HCT116 (cell line): ENCODE data around the gene EIF4EBP3. TPM values are rescaled to one million over a fixed set of nuclear protein-coding genes. Genes with fewer than 3 reads are reported as not detected.

Source experiments
- ATAC-seq: fragments of 200-7000 bp; cut with Tn5 transposase; 2 replicates; pipeline ENCODE4 v1.9.1; 2020; ENCODE audit warnings: mild to moderate bottlenecking, moderate library complexity
- BruUV-seq: library from RNA; stranded (reverse); fragments of 400-500 nt; replicated peaks from 2 replicates; lab custom pipeline; 2021; lab: Mats Ljungman, UMichigan
- CTCF ChIA-PET: fragments of 300-600 bp; sonication (Branson Sonifier 250); formaldehyde crosslinking; loops from one replicate; lab custom pipeline; 2021; ENCODE audit warnings: antibody characterized with exemption; lab: Charles Lee
- POLR2A ChIA-PET: fragments of 300-600, 350-600 bp; sonication (Branson Sonifier 250); formaldehyde crosslinking; loops from one replicate; lab custom pipeline; 2021; ENCODE audit warnings: antibody characterized with exemption; lab: Charles Lee
- RAD21 ChIA-PET, 2 experiments: fragments of 300-600 bp; sonication (Branson Sonifier 250); formaldehyde crosslinking; loops; one replicate each; lab custom pipeline; 2023; ENCODE audit warnings: low total read pairs in 2 of 2; ENCODE audit not compliant: uncharacterized antibody in 2 of 2, unreplicated experiment in 2 of 2, low non-redundant PET in 1 of 2; lab: Charles Lee
- DNase-seq: peaks from one replicate; pipeline ENCODE4 v3.0.0-alpha.2; 2010; ENCODE audit warnings: low read depth, low spot score
- H2AFZ ChIP-seq: fragments of 200-600 bp; shearing (Covaris generic), sonication (generic); 2 replicates; pipeline ENCODE4 v1.6.1; 2017; ENCODE audit warnings: low read depth, mixed run types, mixed read lengths, antibody characterized with exemption, low read length; ENCODE audit not compliant: poor library complexity, severe bottlenecking
- H3K27ac ChIP-seq: 2 replicates; pipeline ENCODE4 v1.5.1; 2012; ENCODE audit warnings: low read depth, low read length
- H3K27me3 ChIP-seq: fragments of 200-600 bp; sonication (generic); 2 replicates; pipeline ENCODE4 v1.6.1; 2016; ENCODE audit warnings: mixed run types, low read length, mixed read lengths; ENCODE audit not compliant: insufficient read depth
- H3K36me3 ChIP-seq, 2 experiments: fragments of 200-500 bp in 1 of 2; fragments of 200-600 bp in 1 of 2; sonication (Bioruptor generic) in 1 of 2; sonication (generic) in 1 of 2; 2 replicates each; pipeline versions ENCODE4 v1.5.1 to v1.6.1; 2014 to 2016; ENCODE audit warnings: low read length in 2 of 2, inconsistent platforms in 1 of 2, mixed read lengths in 1 of 2, mixed run types in 1 of 2; ENCODE audit not compliant: insufficient read depth in 2 of 2, control insufficient read depth in 1 of 2
- H3K4me1 ChIP-seq, 2 experiments: fragments of 200-600 bp in 1 of 2; sonication (generic) in 1 of 2; 2 replicates each; pipeline versions ENCODE4 v1.5.1 to v1.6.1; 2012 to 2017; ENCODE audit warnings: low read length in 2 of 2, inconsistent platforms in 1 of 2, mild to moderate bottlenecking in 1 of 2, mixed read lengths in 1 of 2, mixed run types in 1 of 2, moderate library complexity in 1 of 2; ENCODE audit not compliant: insufficient read depth in 2 of 2, control insufficient read depth in 1 of 2
- H3K4me2 ChIP-seq: fragments of 200-600 bp; sonication (generic); 2 replicates; pipeline ENCODE4 v1.6.1; 2017; ENCODE audit warnings: mixed run types, low read length, mixed read lengths
- H3K4me3 ChIP-seq, 2 experiments: fragments of 200-600 bp in 1 of 2; sonication (generic) in 1 of 2; replicated peaks in 1 of 2; 2 replicates each; pipeline ENCODE4 v1.5.1; 2011 to 2016; ENCODE audit warnings: low read length in 2 of 2, control low read depth in 1 of 2, low read depth in 1 of 2, mild to moderate bottlenecking in 1 of 2, mixed read lengths in 1 of 2, mixed run types in 1 of 2
- H3K79me2 ChIP-seq: fragments of 200-600 bp; sonication (generic); 2 replicates; pipeline ENCODE4 v1.6.1; 2017; ENCODE audit warnings: mild to moderate bottlenecking, mixed run types, low read length, moderate library complexity, mixed read lengths; ENCODE audit not compliant: insufficient read depth
- H3K9ac ChIP-seq: fragments of 200-600 bp; sonication (generic); 2 replicates; pipeline ENCODE4 v1.6.1; 2016; ENCODE audit warnings: low read length, mixed read lengths
- H3K9me2 ChIP-seq: fragments of 200-600 bp; sonication (generic), shearing (Covaris generic); 2 replicates; pipeline ENCODE4 v1.6.1; 2017; ENCODE audit warnings: mixed run types, mild to moderate bottlenecking, moderate library complexity; ENCODE audit not compliant: insufficient read depth
- H3K9me3 ChIP-seq, 2 experiments: fragments of 200-500 bp in 1 of 2; fragments of 200-600 bp in 1 of 2; sonication (Bioruptor generic) in 1 of 2; sonication (generic) in 1 of 2; 2 replicates each; pipeline ENCODE4 v1.6.1; 2014 to 2017; ENCODE audit warnings: low read length in 2 of 2, mixed read lengths in 2 of 2, inconsistent platforms in 1 of 2, low read depth in 1 of 2, mild to moderate bottlenecking in 1 of 2, mixed run types in 1 of 2, moderate library complexity in 1 of 2; ENCODE audit not compliant: control insufficient read depth in 1 of 2, insufficient read depth in 1 of 2
- H4K20me1 ChIP-seq: fragments of 200-600 bp; sonication (generic), shearing (Covaris generic); 2 replicates; pipeline ENCODE4 v1.6.1; 2017; ENCODE audit warnings: mixed run types, mild to moderate bottlenecking, moderate library complexity; ENCODE audit not compliant: insufficient read depth
- CEBPB ChIP-seq: IDR thresholded peaks from 2 replicates; pipeline ENCODE4 v1.6.1; 2012; ENCODE audit warnings: low read depth
- EGR1 ChIP-seq: IDR thresholded peaks from 2 replicates; pipeline ENCODE4 v1.6.1; 2012; ENCODE audit warnings: low read depth
- EZH2phosphoT487 ChIP-seq: fragments of 200-600 bp; IDR thresholded peaks from 2 replicates; pipeline ENCODE4 v1.6.1; 2018; ENCODE audit warnings: antibody characterized with exemption, borderline replicate concordance
- POLR2A ChIP-seq: IDR thresholded peaks from 2 replicates; pipeline ENCODE4 v1.7.0; 2011; ENCODE audit warnings: borderline replicate concordance; ENCODE audit not compliant: insufficient read depth, insufficient read length; ENCODE audit errors: extremely low read depth
- RAD21 ChIP-seq: IDR thresholded peaks from 2 replicates; pipeline ENCODE4 v1.6.1; 2012; ENCODE audit warnings: low read depth, mild to moderate bottlenecking
- SIN3A ChIP-seq: IDR thresholded peaks from 2 replicates; pipeline ENCODE4 v1.6.1; 2012; ENCODE audit warnings: low read depth
- SP1 ChIP-seq: IDR thresholded peaks from 2 replicates; pipeline ENCODE4 v1.6.1; 2012; ENCODE audit warnings: low read depth
- SRF ChIP-seq: IDR thresholded peaks from 2 replicates; pipeline ENCODE4 v1.6.1; 2012; ENCODE audit warnings: low read depth
- ZNF274 ChIP-seq: fragments of 200-500 bp; sonication (Bioruptor generic); IDR thresholded peaks from 2 replicates; pipeline ENCODE4 v1.6.1; 2014; ENCODE audit warnings: mild to moderate bottlenecking, low read depth, low read length, inconsistent platforms
- intact Hi-C: fragments of 100-400 bp; cut with micrococcal nuclease; formaldehyde crosslinking; loops from 2 replicates; pipeline ENCODE4 v1.10.0; 2022
- total RNA-seq: library from RNA; stranded (reverse); gene quantifications from one replicate; pipeline ENCODE4 v1.2.1, GENCODE V29; 2021; ENCODE audit not compliant: unreplicated experiment

Gene EIF4EBP3
- total RNA-seq, 1 experiment from 2014 or later: 6.0 TPM

DNA sequence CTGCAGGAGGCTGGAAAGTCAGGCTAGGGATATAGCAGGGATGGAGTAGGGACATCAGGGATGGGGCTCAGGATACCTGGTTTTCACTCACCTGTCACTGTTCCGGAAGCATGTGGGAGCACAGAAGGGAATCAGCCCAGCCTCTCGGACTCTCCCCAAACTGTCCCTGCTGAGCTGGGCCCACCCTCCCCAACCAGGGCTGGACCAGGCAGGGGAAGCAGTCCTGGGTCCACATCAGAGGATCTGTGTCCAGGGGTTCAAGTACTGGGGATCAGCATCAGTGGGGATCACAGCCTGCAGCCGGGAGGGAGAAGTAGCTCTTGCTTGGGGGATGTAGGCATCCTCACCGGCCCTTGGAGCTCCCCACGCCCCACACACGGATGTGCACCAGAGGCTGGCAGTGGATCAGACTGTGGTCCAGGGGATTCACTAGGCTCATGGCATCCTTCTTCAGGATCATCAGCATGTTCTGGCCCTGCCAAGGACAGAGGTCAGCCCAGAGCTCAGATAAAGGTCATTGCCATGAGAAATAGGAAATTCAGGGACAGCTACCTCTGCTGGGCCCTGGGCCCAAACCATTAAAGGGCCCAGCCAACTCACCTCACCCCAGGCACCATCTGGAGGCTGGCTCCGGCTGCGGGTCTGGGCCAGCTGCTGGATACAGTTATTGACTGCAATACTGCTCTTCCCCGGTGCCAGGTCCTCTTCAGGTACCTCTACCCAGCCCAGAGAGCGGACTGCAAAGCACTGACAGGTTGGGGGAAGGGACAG is 14.5 kb downstream of the EIF4EBP3 start:
- CTCF ChIA-PET: interaction anchor here (0.6 kb wide), 1 partner anchor 14 kb away, joined by 3 read pairs; no protein-coding TSS in a partner anchor
- H3K27me3 ChIP-seq: no peaks in the 10 kb centered on the region
- H3K4me3 ChIP-seq: no peak overlapping the region
- no peaks in the 10 kb centered on the region for H4K20me1 ChIP-seq
- peaks cover 11 to 28% of the 10 kb centered on the region in 2 experiments for H3K4me1 ChIP-seq
- peaks cover 0 to 5% of the 10 kb centered on the region in 2 experiments; a peak in 1 of 4 replicates for H3K36me3 ChIP-seq
- no peak overlapping the region for H2AFZ ChIP-seq
- TF ChIP-seq RAD21 (no peak), CEBPB (no peak), SP1 (no peak), POLR2A (no peak), ZNF274 (no peak), EGR1 (no peak), SIN3A (no peak), EZH2phosphoT487 (no peak)
- peaks cover 26% of the 10 kb centered on the region for H3K79me2 ChIP-seq
- no peak for ATAC-seq
- POLR2A ChIA-PET: no interaction called here
- H3K9me2 ChIP-seq: no peaks in the 10 kb centered on the region
- RAD21 ChIA-PET: no interaction called here
- intact Hi-C loops: loop anchor here (5.0 kb wide), 1 partner anchor 75 kb away; the partner anchor contains the start of gene TMCO6
- DNase-seq: no peak
- H3K4me2 ChIP-seq: no peak overlapping the region
- BruUV-seq: no TSS peak
- H3K27ac ChIP-seq: no peak overlapping the region
- H3K9ac ChIP-seq: no peak overlapping the region
- no peaks in the 10 kb centered on the region for H3K9me3 ChIP-seq

- no peak for ATAC-seq
- peaks cover 0 to 15% of the 10 kb centered on the region in 2 experiments; a peak in 2 of 4 replicates for H3K36me3 ChIP-seq
- DNase-seq: no peak
- peaks cover 7 to 19% of the 10 kb centered on the region in 2 experiments; a peak in 3 of 4 replicates for H3K4me1 ChIP-seq
- ChIA-PET RAD21 (no interaction called here), POLR2A (no interaction called here), CTCF (no interaction called here)
- intact Hi-C loops: loop anchor here (5.0 kb wide), 1 partner anchor 74 kb away; the partner anchor contains the start of gene TMCO6
- no peaks in the 10 kb centered on the region for H4K20me1 ChIP-seq
- peaks cover 27% of the 10 kb centered on the region for H3K79me2 ChIP-seq
- H3K9me2 ChIP-seq: no peaks in the 10 kb centered on the region
- H3K9me3 ChIP-seq: no peaks in the 10 kb centered on the region
- H3K4me3 ChIP-seq: peak overlapping the region; percentile 86 to 88
- H2AFZ ChIP-seq: no peak overlapping the region
- H3K27me3 ChIP-seq: no peaks in the 10 kb centered on the region
- peak overlapping the region; percentile 89 for H3K9ac ChIP-seq
- TSS peak; percentile 68 for BruUV-seq
- H3K27ac ChIP-seq: peak overlapping the region; percentile 63
- TF ChIP-seq SRF: no peak
- TF ChIP-seq EGR1: no peak
- TF ChIP-seq SIN3A: no peak
- H3K4me2 ChIP-seq: peak overlapping the region; percentile 91
Observed at GRCh38 chr5:140563596-140563995, 16.1 kb downstream of the EIF4EBP3 start.
